Thyroid gland (tissue), 4 donors: ENCODE measurements around the gene EMP2.
"Not testable (repeated sequence)": the region's sequence is repeated elsewhere in the genome, so short reads cannot be mapped to it uniquely, and the experiment has no call there.

Experiments
- POLR2A ChIP-seq, 2 donors: fragments of 450-650 bp; IDR thresholded peaks; one replicate each; pipeline ENCODE4 v1.6.1; 2017; ENCODE audit warnings: antibody characterized with exemption in 2 of 2, mild to moderate bottlenecking in 2 of 2, moderate library complexity in 1 of 2
- TF ChIP-seq, protein P1 (sequence below), 6 experiments: fragments of 200-600 bp in 3 of 6; fragments of 450-650 bp in 3 of 6; sonication (generic) in 3 of 6; IDR thresholded peaks; one replicate each; pipeline ENCODE4 v1.5.1; 2016 to 2019; ENCODE audit warnings: antibody characterized with exemption in 6 of 6, mild to moderate bottlenecking in 2 of 6, inconsistent platforms in 1 of 6, moderate library complexity in 1 of 6

DNA sequence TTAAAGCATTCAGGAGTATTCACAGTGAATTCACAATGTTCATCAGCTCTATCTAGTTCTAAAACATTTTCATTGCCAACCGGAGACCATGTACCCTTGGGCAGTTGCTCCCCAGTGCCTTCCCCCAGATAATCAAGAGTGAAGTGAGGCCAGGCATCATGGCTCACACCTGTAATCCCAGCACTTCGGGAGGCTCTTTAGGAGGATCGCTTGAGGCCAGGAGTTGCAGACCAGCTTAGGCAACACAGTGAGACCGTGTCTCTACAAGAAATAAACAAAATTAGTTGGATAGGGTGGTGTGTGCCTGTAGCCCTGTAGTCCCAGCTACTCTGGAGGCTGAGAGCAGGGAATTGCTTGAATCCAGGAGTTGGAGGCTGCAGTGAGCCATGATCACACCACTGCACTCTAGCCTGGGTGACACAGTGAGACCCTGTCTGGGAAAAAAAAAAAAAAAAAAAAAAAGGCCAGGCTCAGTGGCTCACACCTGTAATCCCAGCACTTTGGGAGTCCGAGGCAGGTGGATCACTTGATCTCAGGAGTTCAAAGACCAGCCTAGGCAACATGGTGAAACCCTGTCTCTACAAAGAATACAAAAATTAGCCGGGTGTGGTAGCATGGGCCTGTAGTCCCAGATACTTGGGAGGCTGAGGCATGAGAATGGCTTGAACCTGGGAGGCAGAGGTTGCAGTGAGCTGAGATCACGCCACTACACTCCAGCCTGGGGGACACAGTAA is 41.0 kb upstream of the EMP2 start:
- TF ChIP-seq POLR2A (IDR thresholded peaks at IDR 0.05), result not testable (repeated sequence)
- TF ChIP-seq, protein P1, sequence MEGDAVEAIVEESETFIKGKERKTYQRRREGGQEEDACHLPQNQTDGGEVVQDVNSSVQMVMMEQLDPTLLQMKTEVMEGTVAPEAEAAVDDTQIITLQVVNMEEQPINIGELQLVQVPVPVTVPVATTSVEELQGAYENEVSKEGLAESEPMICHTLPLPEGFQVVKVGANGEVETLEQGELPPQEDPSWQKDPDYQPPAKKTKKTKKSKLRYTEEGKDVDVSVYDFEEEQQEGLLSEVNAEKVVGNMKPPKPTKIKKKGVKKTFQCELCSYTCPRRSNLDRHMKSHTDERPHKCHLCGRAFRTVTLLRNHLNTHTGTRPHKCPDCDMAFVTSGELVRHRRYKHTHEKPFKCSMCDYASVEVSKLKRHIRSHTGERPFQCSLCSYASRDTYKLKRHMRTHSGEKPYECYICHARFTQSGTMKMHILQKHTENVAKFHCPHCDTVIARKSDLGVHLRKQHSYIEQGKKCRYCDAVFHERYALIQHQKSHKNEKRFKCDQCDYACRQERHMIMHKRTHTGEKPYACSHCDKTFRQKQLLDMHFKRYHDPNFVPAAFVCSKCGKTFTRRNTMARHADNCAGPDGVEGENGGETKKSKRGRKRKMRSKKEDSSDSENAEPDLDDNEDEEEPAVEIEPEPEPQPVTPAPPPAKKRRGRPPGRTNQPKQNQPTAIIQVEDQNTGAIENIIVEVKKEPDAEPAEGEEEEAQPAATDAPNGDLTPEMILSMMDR (IDR thresholded peaks at IDR 0.05), result not testable (repeated sequence)
